GM18907 (cell line): ENCODE data around the gene NFKBIA.
"Not testable (repeated sequence)": the region's sequence is repeated elsewhere in the genome, so short reads cannot be mapped to it uniquely, and the experiment has no call there.

Experiments used
- ATAC-seq: cut with Tn5 transposase; IDR thresholded peaks from one replicate; pipeline ENCODE4 v1.9.1; 2021; ENCODE audit warnings: mild to moderate bottlenecking, moderate library complexity; ENCODE audit not compliant: unreplicated experiment

Gene NFKBIA, protein sequence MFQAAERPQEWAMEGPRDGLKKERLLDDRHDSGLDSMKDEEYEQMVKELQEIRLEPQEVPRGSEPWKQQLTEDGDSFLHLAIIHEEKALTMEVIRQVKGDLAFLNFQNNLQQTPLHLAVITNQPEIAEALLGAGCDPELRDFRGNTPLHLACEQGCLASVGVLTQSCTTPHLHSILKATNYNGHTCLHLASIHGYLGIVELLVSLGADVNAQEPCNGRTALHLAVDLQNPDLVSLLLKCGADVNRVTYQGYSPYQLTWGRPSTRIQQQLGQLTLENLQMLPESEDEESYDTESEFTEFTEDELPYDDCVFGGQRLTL

DNA sequence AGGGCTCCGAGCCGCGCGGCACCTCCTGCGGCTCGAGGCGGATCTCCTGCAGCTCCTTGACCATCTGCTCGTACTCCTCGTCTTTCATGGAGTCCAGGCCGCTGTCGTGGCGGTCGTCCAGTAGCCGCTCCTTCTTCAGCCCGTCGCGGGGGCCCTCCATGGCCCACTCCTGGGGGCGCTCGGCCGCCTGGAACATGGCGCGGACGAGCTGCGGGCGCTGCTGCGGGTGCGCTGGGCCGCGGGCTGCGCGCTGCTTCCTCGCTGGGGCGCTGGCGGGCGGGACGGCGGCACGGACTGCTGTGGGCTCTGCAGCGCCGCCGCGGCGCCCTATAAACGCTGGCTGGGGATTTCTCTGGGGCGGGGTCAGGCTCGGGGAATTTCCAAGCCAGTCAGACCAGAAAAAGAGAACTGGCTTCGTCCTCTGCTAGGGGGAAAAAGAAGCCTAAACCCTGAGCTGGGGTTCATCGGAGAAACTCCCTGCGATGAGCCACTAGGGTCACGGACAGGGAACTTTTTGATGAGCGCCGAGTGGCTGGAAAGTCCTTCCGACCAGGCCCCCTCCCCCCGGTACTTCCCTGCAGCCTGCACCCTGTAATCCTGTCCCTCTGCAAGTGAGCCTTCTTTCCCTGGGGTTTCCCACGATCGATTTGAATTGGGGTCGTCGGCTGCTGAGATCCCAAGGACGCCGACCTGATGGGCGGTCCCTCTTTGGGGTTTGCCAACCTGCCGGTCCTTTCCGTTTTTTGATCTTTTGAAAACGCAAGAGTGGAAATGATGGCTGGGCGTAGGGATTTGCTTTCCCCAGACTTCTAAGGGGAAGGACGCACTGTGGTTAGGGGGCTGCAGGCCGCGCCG is at the start of gene NFKBIA:
TSS of gene NFKBIA (minus strand) at position 301 of the 855 bp plus-strand sequence. CDS start at position 196, 105 bp downstream.
- peak; percentile 59 for ATAC-seq

- ATAC-seq: no peak
Measured at GRCh38 chr14:35446450-35446849, 41.9 kb upstream of the NFKBIA start.

DNA sequence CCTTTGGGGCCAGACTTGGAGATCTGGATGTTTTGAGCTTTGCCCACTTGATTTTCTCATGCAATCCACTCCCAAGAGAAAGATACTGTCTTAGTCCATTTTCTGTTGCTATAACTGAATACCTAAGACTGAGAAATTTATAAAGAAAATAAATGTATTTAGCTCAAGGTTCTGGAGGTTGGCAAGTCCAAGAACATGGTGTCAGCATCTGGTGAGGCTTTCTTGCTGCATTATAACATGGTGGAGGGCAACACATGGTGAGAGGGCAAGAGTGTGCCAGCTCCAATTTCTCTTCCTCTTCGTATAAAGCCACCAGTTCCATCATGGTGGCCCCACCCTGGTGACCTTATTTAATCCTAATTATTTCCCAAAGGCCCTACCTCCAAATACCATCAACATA is 39.6 kb upstream of the NFKBIA start:
- no peak for ATAC-seq

DNA sequence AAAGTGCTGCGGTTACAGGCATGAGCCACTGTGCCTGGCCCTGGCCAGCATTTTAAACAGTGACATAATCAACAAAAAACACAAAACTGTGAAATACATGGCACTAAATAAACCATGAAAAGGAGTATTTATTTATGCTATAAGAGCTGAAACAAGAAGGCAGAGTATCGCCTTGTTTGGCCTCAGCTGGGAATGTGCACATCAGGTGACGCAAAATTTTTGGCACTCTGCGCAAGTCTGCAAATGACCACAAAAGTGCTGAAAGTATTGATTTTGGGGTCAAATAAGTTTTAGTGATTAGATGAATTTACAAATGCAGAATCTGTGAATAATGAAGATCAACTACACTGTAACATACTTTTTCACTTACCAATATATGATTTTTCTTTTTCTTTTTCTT is 36.6 kb upstream of the NFKBIA start:
- ATAC-seq: no peak

DNA sequence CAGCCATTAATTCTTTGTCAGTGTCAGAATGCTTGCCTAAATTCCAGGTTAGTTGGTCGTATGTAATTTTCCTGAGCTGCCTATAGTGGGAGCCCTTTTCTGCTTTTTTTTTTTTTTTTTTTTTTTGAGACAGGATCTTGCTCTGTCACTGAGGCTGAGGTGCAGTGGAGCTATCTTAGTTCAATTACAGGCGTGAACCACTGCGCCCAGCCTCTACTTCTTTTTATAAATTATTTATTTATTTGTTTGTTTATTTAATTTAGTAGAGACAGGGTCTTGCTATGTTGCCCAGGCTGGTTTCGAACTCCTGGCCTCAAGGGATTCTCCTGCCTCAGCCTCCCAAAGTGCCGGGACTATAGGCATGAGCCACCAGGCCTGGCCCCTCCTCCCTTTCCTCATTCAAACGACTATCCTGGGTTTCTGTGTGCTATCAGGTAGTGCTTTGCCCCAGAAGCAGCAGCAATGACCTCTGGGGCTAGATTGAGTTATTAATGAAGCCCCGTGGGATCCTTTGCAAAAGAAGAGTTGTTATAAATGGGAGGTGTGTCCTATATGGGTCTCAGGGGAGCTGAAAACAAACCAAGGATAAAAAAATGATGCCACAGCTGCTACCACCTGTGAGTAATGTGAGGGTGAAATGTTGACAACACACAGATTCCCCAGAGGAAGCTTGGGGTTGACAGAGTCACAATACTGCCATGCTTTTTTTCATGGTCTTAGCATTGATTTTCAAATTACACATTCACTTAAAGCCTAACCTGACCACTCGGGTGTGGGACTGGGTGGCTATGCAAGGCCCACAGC is 34.6 kb upstream of the NFKBIA start:
- ATAC-seq: peak; percentile 81

GRCh38 chr14:35438492-35438891 is 33.9 kb upstream of the NFKBIA start:
- ATAC-seq: not testable (repeated sequence)

- ATAC-seq: no peak
Measured at GRCh38 chr14:35435177-35435576, 30.6 kb upstream of the NFKBIA start.

GRCh38 chr14:35433826-35434225 is 29.3 kb upstream of the NFKBIA start:
- no peak for ATAC-seq

DNA sequence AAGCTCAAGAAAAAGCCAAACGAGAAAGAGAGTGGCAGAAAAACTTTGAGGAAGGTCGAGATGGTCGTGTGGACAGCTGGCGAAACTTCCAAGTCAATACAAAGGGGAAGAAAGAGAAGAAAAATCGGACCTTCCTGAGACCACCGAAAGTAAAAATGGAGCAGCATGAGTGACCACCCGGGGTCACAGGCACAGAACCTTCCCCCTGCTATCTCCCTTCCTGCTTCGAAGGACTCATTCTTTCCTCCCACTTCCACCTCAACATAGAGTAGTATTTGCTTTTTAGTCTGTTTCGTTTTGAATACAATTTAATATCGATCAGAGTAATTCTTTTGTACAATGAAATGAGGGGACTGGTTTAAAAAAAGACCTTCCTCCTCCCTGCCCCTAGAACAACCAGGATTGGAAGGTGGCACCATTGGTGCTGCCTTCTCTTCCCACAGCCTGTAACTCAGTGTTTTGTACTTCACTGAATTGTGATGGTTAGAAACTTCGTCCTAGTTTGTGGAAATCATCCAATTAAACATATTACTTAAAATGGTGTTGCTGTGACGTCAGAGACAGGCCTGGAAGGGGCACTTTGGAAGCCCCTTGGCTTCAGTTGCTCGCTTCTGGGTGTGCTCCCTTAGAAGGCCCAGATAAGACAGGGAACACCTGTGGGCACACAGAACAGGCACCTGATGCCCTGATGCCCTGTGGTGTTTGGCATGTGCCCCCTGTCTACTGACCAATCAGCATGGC is 26.1 kb upstream of the NFKBIA start:
- ATAC-seq: no peak

GRCh38 chr14:35429951-35430350 is 25.4 kb upstream of the NFKBIA start:
- no peak for ATAC-seq

GRCh38 chr14:35425850-35426249 is 21.3 kb upstream of the NFKBIA start:
- no peak for ATAC-seq

DNA sequence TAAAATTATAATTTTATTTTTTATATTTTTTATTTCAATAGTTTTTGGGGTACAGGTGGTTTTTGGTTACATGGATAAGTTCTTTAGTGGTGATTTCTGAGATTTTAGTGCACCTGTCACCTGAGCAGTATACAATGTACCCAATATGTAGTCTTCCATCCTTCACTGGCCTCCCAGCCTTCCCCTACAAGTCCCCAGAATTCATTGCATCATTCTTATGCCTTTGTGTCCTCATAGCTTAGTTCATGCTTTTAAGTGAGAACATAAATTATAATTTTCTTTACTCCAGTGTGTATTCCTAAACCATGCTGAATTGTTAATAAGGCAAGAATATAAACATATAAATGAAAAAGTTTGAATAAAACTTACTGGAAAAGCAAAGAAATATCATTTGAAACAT is 19.1 kb upstream of the NFKBIA start:
- no peak for ATAC-seq

DNA sequence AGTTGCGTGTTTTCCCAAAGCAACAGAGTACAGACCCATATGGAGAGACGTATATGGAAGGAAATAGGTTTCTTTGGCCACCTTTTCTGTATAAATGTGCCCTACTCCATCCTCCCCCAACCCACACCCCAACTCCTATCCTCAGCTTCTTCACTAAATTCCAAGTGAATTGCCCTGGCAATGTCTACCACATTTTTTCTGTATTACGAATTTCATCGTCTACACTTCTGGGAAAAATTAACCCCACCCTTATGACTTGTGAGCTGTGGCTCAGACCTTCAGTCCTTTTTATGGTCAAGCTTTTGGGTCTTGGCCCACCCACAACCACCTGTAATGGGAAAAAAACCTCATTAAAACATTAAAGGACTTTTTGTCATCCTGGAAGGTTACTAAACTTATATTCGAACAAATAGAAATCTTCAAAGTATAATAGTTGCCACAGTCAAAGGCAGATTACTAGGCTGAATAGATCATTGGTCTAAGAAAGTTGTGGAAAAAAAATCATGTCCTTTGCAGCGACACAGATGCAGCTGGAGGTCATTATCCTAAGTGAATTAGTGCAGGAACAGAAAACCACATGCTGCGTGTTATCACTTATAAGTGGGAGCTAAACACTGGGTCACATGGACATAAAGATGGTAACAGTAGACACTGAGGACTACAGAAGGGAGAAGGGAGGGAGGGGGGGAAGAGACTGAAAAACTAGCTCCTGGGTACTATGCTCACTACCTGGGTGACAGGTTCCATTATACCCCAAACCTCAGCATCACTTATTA is 15.7 kb upstream of the NFKBIA start:
- ATAC-seq: no peak

GRCh38 chr14:35419429-35419841 is 14.9 kb upstream of the NFKBIA start:
- no peak for ATAC-seq

GRCh38 chr14:35418093-35418492 is 13.5 kb upstream of the NFKBIA start:
- no peak for ATAC-seq

DNA sequence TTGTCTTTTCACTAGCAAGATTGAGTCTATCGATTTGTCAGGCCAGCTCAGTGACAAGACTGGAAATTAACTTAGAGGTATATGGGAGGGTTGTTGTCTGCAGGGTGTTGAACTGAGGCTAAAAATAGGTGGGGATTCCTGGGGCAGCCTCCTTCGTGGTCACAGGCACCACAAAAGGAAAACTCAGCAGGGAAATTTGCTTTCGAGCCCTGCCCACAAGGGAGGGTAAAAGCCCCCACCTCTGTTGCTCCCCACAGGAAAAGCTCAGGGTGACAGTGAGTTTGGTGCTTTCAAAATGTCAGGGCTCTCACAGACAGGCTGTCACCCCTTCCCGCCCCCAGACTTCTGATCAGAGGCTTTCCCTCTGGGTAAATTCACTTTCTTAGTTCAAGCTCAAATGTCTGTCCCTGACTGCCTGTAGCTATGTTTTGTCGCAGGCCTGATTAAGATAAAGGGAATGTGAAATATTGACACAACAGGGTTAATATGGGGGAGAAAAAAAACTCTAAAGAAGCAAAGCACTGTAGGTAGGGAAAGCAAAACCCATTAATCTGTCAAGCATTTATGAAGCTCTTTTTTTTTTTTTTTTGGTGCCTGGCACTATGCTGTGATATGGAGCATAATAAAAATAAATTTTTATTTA is 11.7 kb upstream of the NFKBIA start:
- peak; percentile 63 for ATAC-seq

DNA sequence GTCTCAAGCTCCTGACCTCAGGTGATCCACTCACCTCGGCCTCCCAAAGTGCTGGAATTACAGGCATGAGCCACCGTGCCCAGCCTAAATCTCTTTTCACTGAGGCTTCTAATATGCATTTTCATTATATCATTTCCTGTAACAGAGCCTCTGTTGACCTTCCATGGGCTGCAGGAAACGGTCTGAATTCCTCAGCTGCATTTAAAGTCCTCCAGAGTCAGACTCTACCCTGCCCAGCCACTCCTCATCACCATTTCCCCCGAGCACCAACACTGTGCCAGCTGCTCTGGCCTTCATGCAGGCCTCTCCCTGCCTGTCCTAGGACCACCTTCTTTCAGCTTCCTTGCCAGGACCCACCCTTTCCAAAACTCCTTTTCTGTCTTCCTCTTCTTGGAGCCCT is 9.8 kb upstream of the NFKBIA start:
- no peak for ATAC-seq

- ATAC-seq: no peak
Measured at GRCh38 chr14:35412272-35413056, 7.9 kb upstream of the NFKBIA start.

GRCh38 chr14:35410858-35411257 is 6.3 kb upstream of the NFKBIA start:
- no peak for ATAC-seq
